ENCODE results near the gene ALKAL2.

ALKAL2 gene

DNA sequence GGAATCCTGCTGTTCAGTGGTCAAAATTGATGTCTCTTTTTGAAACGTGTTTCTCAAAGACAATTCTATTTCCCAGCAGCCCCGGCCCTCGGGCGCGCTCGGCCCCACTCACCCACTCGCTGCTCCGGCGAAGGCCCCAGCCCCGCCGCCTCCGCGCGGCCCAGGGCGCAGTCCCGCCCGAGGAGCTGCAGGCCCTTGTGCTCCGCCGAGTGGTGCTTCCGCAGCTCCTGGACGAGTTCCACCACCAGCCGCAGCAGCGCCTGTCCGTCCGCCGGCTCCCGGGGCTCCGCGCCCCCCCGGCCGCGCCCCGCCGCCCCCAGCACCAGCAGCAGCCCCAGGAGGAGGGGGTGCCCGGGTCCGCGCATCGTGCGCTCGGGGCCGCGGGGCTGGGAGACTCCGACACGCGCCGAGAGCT lies 413 bp downstream of the ALKAL2 start:
- Histone ChIP-seq H3K9ac (ENCODE audit: low read length) (no peak overlapping the region), H3K4me1 (ENCODE audit: control insufficient read depth, insufficient read depth, low read length) (no peaks in the 10 kb centered on the region), H3K4me3 (ENCODE audit: low read length) (no peak overlapping the region), H3K36me3 (ENCODE audit: control insufficient read depth, insufficient read depth, low read length) (no peaks in the 10 kb centered on the region), H3K27me3 (ENCODE audit: control insufficient read depth, insufficient read depth, low read length) (peaks cover 14% of the 10 kb centered on the region), H3K27ac (ENCODE audit: low read depth, low read length) (no peak overlapping the region)

- Histone ChIP-seq H3K9ac (ENCODE audit: low read length) (no peak overlapping the region), H3K27me3 (ENCODE audit: control insufficient read depth, insufficient read depth, low read length) (peaks cover 14% of the 10 kb centered on the region), H3K36me3 (ENCODE audit: control insufficient read depth, insufficient read depth, low read length) (no peaks in the 10 kb centered on the region), H3K27ac (ENCODE audit: low read depth, low read length) (no peak overlapping the region), H3K4me3 (ENCODE audit: low read length) (peak overlapping the region; percentile 16), H3K4me1 (ENCODE audit: control insufficient read depth, insufficient read depth, low read length) (no peaks in the 10 kb centered on the region)
These were observed 1.0 kb downstream of the ALKAL2 start for GRCh38 chr2:286774-287392.

DNA sequence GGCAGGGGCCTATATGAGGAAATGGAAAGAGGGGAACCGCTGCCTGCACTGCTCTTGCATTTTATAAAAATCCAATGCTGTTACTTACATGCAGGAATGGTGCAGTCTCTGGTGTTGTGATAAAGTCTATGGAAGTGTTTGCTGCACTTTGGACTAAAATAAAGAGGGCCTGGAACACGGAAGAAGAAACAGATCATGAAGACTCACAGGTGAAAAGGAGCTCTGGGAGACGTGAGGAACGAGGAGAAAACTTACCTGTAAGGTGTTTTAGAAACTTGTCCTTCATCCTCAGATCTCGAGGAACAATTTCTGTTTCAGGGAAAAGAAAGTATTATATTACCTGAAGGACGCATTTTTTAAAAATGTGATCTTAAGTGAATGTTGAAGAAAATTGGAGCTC lies 1.9 kb downstream of the ALKAL2 start:
- no peaks in the 10 kb centered on the region for H3K36me3 ChIP-seq (ENCODE audit: control insufficient read depth, insufficient read depth, low read length)
- H3K4me3 ChIP-seq (ENCODE audit: low read length) = no peak overlapping the region
- H3K27me3 ChIP-seq (ENCODE audit: control insufficient read depth, insufficient read depth, low read length) = peaks cover 14% of the 10 kb centered on the region
- no peaks in the 10 kb centered on the region for H3K4me1 ChIP-seq (ENCODE audit: control insufficient read depth, insufficient read depth, low read length)
- no peak overlapping the region for H3K9ac ChIP-seq (ENCODE audit: low read length)
- H3K27ac ChIP-seq (ENCODE audit: low read depth, low read length) = no peak overlapping the region

DNA sequence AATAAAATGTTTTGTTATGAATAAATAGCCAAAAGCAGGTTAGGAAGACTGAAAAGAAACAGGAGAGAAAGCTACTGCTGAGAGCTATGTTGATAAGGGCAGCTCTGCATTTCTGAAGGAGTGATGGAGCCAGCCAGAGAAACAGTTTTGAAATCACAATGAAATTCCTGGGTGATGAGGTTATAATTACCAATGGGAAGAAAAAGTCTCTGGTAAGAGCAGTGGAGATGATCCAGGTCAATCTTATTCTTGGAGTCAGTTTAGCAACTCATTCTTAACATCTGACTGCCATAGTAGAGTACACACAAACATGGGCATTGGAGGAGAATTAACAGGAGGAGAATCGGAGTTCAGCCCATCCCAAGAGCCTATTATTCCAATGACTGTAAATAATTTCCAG lies 2.4 kb downstream of the ALKAL2 start:
- peaks cover 3% of the 10 kb centered on the region for H3K36me3 ChIP-seq (ENCODE audit: control insufficient read depth, insufficient read depth, low read length)
- no peaks in the 10 kb centered on the region for H3K4me1 ChIP-seq (ENCODE audit: control insufficient read depth, insufficient read depth, low read length)
- peaks cover 14% of the 10 kb centered on the region for H3K27me3 ChIP-seq (ENCODE audit: control insufficient read depth, insufficient read depth, low read length)
- H3K9ac ChIP-seq (ENCODE audit: low read length) = no peak overlapping the region
- no peak overlapping the region for H3K4me3 ChIP-seq (ENCODE audit: low read length)
- H3K27ac ChIP-seq (ENCODE audit: low read depth, low read length) = no peak overlapping the region

GRCh38 chr2:284896-285492 lies 2.9 kb downstream of the ALKAL2 start:
- no peak overlapping the region for H3K27ac ChIP-seq (ENCODE audit: low read depth, low read length)
- no peaks in the 10 kb centered on the region for H3K4me1 ChIP-seq (ENCODE audit: control insufficient read depth, insufficient read depth, low read length)
- H3K36me3 ChIP-seq (ENCODE audit: control insufficient read depth, insufficient read depth, low read length) = peaks cover 3% of the 10 kb centered on the region
- peaks cover 13% of the 10 kb centered on the region for H3K27me3 ChIP-seq (ENCODE audit: control insufficient read depth, insufficient read depth, low read length)
- H3K4me3 ChIP-seq (ENCODE audit: low read length) = no peak overlapping the region
- H3K9ac ChIP-seq (ENCODE audit: low read length) = no peak overlapping the region

DNA sequence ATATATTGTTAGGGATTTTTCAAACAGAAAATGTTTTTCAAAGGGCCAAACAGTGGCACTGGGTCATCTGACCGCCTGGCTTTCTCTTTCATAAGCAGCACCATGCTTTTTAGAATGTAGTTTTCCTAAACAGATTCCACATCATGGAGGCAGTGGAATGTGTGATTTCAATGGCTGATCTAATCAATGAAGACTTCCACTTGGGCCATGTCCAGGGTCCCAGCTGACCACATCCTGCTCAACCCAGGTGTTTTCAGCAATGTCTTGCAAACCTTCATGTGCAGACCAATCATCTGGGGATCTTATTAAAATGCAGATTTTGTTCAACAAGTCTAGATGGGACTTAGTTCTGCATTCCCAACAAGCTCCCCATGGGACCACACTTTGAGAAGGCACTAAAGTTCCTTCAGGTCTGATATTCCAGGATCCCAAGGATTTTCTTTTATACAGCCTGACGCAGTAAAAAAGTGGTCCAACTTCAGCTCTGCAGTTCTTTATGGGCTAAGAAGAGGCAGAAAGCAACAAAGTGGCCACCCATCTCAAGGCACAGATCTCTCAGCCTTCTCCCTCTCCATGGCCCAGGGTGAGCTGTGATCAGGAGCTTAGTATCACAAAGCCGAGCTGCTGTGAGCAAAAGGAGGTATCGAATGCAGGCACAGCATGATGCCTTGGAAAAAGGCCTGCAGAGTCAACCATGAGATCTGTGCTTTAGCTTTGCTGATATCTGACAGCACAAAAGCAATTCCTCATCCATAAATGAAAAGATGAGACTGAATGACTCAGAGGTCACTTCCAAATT lies 3.7 kb downstream of the ALKAL2 start:
- Histone ChIP-seq H3K27ac (ENCODE audit: low read depth, low read length) (no peak overlapping the region), H3K36me3 (ENCODE audit: control insufficient read depth, insufficient read depth, low read length) (peaks cover 3% of the 10 kb centered on the region), H3K9ac (ENCODE audit: low read length) (no peak overlapping the region), H3K4me3 (ENCODE audit: low read length) (no peak overlapping the region), H3K27me3 (ENCODE audit: control insufficient read depth, insufficient read depth, low read length) (peaks cover 6% of the 10 kb centered on the region), H3K4me1 (ENCODE audit: control insufficient read depth, insufficient read depth, low read length) (no peaks in the 10 kb centered on the region)

DNA sequence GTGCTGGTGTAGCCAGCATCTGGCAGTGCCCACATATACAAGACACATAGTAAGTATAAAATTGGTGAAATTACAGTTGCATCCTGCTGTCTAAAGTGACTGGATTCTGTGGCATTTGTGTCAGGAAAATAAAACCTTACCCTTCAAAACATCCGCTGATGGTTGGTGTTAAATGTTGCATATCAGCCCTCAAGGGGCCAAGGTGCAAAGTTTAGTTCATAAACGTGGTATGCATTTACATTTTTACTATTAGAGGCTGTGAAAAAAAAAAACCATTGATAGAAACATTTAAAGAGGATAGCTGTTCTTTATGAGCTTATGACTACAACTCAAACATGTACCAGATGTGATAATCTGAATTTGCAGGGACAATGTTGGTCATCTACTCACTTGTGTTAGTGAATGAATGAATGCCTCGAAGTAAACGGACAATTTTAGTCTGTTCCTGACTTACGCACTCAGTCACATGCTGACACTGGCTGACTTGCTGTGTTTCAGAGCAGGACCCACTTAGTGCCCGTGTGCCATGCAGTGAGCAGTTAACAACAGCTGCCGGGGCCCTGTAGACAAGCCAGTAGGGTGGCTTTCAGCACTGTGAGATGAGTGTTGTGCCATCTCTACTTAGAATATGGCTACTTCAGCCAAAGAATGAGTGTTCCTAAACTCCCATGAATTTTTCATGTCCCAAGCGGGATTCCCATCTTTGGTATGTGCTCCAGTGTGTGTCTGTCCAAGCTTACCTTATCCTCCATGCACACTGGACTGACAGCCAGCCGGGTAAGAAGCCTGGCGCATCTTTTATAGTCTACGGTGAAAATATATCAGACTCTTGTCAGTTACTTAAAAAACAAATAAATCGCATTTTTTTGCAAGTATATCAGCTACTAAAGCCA lies 5.3 kb downstream of the ALKAL2 start:
- H3K9ac ChIP-seq (ENCODE audit: low read length) = no peak overlapping the region
- peaks cover 4% of the 10 kb centered on the region for H3K27me3 ChIP-seq (ENCODE audit: control insufficient read depth, insufficient read depth, low read length)
- peaks cover 6% of the 10 kb centered on the region for H3K36me3 ChIP-seq (ENCODE audit: control insufficient read depth, insufficient read depth, low read length)
- no peak overlapping the region for H3K4me3 ChIP-seq (ENCODE audit: low read length)
- H3K4me1 ChIP-seq (ENCODE audit: control insufficient read depth, insufficient read depth, low read length) = no peaks in the 10 kb centered on the region
- no peak overlapping the region for H3K27ac ChIP-seq (ENCODE audit: low read depth, low read length)

DNA sequence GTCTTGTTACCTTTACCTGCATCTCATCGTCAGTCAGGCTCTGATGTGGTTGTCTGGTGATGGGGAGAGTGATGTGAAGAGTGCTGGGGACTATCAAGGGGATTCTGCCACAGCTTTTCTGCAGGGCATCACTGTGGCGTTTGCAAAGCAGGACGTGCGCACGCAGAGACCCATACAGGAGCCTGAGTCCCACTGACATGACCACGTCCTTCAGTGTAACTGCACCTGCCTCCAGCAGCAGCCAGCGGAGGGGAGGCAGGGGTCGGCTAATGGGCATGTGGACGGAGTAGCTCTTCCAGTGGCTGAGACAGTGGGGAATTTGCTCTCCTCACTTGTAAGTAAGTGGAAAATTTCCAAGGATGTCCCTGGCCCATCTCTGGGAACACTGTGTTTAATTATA lies 6.5 kb downstream of the ALKAL2 start:
- Histone ChIP-seq H3K36me3 (ENCODE audit: control insufficient read depth, insufficient read depth, low read length) (peaks cover 9% of the 10 kb centered on the region), H3K4me3 (ENCODE audit: low read length) (no peak overlapping the region), H3K4me1 (ENCODE audit: control insufficient read depth, insufficient read depth, low read length) (no peaks in the 10 kb centered on the region), H3K27me3 (ENCODE audit: control insufficient read depth, insufficient read depth, low read length) (no peaks in the 10 kb centered on the region), H3K27ac (ENCODE audit: low read depth, low read length) (no peak overlapping the region), H3K9ac (ENCODE audit: low read length) (no peak overlapping the region)

- Histone ChIP-seq H3K4me1 (ENCODE audit: control insufficient read depth, insufficient read depth, low read length) (no peaks in the 10 kb centered on the region), H3K27ac (ENCODE audit: low read depth, low read length) (no peak overlapping the region), H3K4me3 (ENCODE audit: low read length) (no peak overlapping the region), H3K36me3 (ENCODE audit: control insufficient read depth, insufficient read depth, low read length) (peaks cover 9% of the 10 kb centered on the region), H3K27me3 (ENCODE audit: control insufficient read depth, insufficient read depth, low read length) (no peaks in the 10 kb centered on the region), H3K9ac (ENCODE audit: low read length) (no peak overlapping the region)
These were observed 7.2 kb downstream of the ALKAL2 start for GRCh38 chr2:280650-281110.

DNA sequence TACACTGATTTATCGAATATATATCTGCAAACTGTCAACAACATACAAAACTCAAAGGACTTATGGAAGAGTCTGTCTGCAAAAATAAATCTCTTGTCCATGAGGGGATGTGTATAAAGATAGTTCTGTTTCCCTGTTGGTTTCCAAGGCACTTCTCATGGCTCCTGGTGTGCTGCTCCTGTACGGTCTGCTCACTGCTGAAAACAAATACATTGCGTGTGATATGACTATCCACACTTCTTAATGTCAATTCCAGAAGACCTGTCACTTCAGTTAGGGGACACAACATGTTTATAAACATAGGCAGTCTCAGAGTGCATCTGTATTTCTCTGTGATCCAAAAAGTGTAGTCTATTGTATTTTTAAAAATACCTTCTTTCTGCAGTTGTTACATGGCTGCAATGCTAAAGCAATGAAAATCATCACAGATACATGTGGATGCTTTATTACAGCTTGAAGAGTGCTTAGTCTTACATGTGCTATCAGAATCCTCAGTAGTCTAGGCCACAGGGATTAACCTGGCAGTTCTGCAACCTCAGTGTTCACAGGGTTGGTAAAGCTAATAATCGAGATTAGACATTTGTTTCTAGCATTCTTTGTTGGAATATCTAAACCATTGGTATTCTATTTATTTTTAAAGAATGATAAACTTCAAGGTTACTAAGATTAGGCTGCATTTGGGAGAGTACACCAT lies 7.8 kb downstream of the ALKAL2 start:
- Histone ChIP-seq H3K9ac (ENCODE audit: low read length) (no peak overlapping the region), H3K36me3 (ENCODE audit: control insufficient read depth, insufficient read depth, low read length) (peaks cover 9% of the 10 kb centered on the region), H3K4me3 (ENCODE audit: low read length) (no peak overlapping the region), H3K27me3 (ENCODE audit: control insufficient read depth, insufficient read depth, low read length) (no peaks in the 10 kb centered on the region), H3K4me1 (ENCODE audit: control insufficient read depth, insufficient read depth, low read length) (no peaks in the 10 kb centered on the region), H3K27ac (ENCODE audit: low read depth, low read length) (no peak overlapping the region)

DNA sequence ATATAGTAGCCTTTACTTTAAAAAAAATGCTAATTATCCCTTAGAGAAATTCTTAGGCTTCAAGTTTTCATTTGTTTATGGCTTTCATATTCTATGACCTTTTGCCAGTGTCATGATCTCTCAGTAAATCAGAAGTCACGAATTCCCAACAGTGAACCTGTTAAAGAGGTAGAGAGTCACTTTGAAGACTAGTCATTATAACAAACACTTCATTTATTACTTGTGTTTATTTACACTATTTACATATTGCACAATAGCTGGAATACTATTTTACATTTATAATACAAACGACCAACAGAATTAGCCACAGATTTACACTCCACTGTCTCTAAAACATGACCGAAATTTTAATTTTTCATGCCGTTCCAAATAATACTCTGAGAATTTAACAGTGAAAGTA lies 8.5 kb downstream of the ALKAL2 start:
- Histone ChIP-seq H3K27ac (ENCODE audit: low read depth, low read length) (no peak overlapping the region), H3K9ac (ENCODE audit: low read length) (no peak overlapping the region), H3K4me1 (ENCODE audit: control insufficient read depth, insufficient read depth, low read length) (no peaks in the 10 kb centered on the region), H3K4me3 (ENCODE audit: low read length) (no peak overlapping the region), H3K36me3 (ENCODE audit: control insufficient read depth, insufficient read depth, low read length) (peaks cover 9% of the 10 kb centered on the region), H3K27me3 (ENCODE audit: control insufficient read depth, insufficient read depth, low read length) (no peaks in the 10 kb centered on the region)

Measured in rectal smooth muscle tissue (tissue), 1 donor.